Testis (tissue), 2 donors: ENCODE results near the gene EEF2KMT.

Experiments
- CTCF ChIP-seq, 3 experiments: fragments of 450-650 bp in 2 of 3; fragments of 200-600 bp in 1 of 3; sonication (generic) in 1 of 3; IDR thresholded peaks; one replicate each; pipeline ENCODE4 v1.5.1; 2016 to 2019; ENCODE audit warnings: antibody characterized with exemption in 3 of 3, mild to moderate bottlenecking in 2 of 3, moderate library complexity in 1 of 3
- POLR2A ChIP-seq: fragments of 450-650 bp; IDR thresholded peaks from one replicate; pipeline ENCODE4 v1.6.1; 2017; ENCODE audit warnings: antibody characterized with exemption, mild to moderate bottlenecking, moderate library complexity

- no peak for TF ChIP-seq CTCF (IDR thresholded peaks at IDR 0.05)
- no peak for TF ChIP-seq POLR2A
These were observed 37.4 kb downstream of the EEF2KMT start for GRCh38 chr16:5060073-5060641.
